HG03439 (cell line): ENCODE results near the gene JMJD4.
"Not testable (repeated sequence)": the region's sequence is repeated elsewhere in the genome, so short reads cannot be mapped to it uniquely, and the experiment has no call there.

Experiments
- ATAC-seq: cut with Tn5 transposase; IDR thresholded peaks from one replicate; pipeline ENCODE4 v1.9.1; 2021; ENCODE audit warnings: mild to moderate bottlenecking, moderate library complexity; ENCODE audit not compliant: unreplicated experiment

The JMJD4 gene

GRCh38 chr1:227733751-227734545, 1.2 kb downstream of the JMJD4 start:
- no peak for ATAC-seq

- ATAC-seq: no peak
Observed at GRCh38 chr1:227733309-227733705, 1.8 kb downstream of the JMJD4 start.

- ATAC-seq: no peak
Observed at GRCh38 chr1:227732586-227733308, 2.4 kb downstream of the JMJD4 start.

GRCh38 chr1:227731696-227732585, 3.2 kb downstream of the JMJD4 start:
- no peak for ATAC-seq

GRCh38 chr1:227731241-227731677, 3.8 kb downstream of the JMJD4 start:
- ATAC-seq: no peak

GRCh38 chr1:227730630-227731151, 4.4 kb downstream of the JMJD4 start:
- no peak for ATAC-seq

GRCh38 chr1:227729881-227730629, 5.0 kb downstream of the JMJD4 start:
- no peak for ATAC-seq

- ATAC-seq: no peak
Observed at GRCh38 chr1:227729144-227729880, 5.8 kb downstream of the JMJD4 start.

- ATAC-seq: no peak
Observed at GRCh38 chr1:227728892-227729143, 6.3 kb downstream of the JMJD4 start.

GRCh38 chr1:227728059-227728891, 6.8 kb downstream of the JMJD4 start:
- no peak for ATAC-seq

GRCh38 chr1:227726924-227727599, 8.0 kb downstream of the JMJD4 start:
- ATAC-seq: no peak

- no peak for ATAC-seq
Observed at GRCh38 chr1:227726318-227726717, 8.8 kb downstream of the JMJD4 start.

GRCh38 chr1:227725046-227725445, 10.1 kb downstream of the JMJD4 start:
- no peak for ATAC-seq

- ATAC-seq: no peak
Observed at GRCh38 chr1:227723474-227723873, 11.6 kb downstream of the JMJD4 start.

- no peak for ATAC-seq
Observed at GRCh38 chr1:227718932-227719331, 16.2 kb downstream of the JMJD4 start.

GRCh38 chr1:227712648-227713047, 22.5 kb downstream of the JMJD4 start:
- ATAC-seq: no peak

GRCh38 chr1:227710474-227710873, 24.6 kb downstream of the JMJD4 start:
- not testable (repeated sequence) for ATAC-seq

- ATAC-seq: no peak
Observed at GRCh38 chr1:227709451-227709850, 25.7 kb downstream of the JMJD4 start.
